H1 (cell line): Measurements from ENCODE around the gene ITGB5. TPM values are rescaled to one million over a fixed set of nuclear protein-coding genes. Genes with fewer than 3 reads are reported as not detected.

Experiments
- CTCF ChIA-PET: fragments of 300-600 bp; sonication (Branson Sonifier 250); formaldehyde crosslinking; loops from one replicate; lab custom pipeline; 2021; ENCODE audit not compliant: partially characterized antibody; lab: Charles Lee
- POLR2A ChIA-PET: fragments of 300-600 bp; sonication (Branson Sonifier 250); formaldehyde crosslinking; loops from one replicate; lab custom pipeline; 2021; ENCODE audit warnings: inconsistent platforms; ENCODE audit not compliant: partially characterized antibody; lab: Charles Lee
- DNase-seq, 2 experiments: peaks; one replicate each; pipeline versions ENCODE4 v3.0.0 to v3.0.0-alpha.2; 2010 to 2022; ENCODE audit warnings: low spot score in 2 of 2, low read depth in 1 of 2, mixed read lengths in 1 of 2
- FAIRE-seq: peaks from 2 replicates; lab custom pipeline; 2011; peaks lifted over from hg19 to GRCh38; lab: Jason Lieb, UNC
- H2AFZ ChIP-seq: 2 replicates; pipeline ENCODE4 v1.8.1; 2012; ENCODE audit warnings: low read length, inconsistent platforms
- H2AK5ac ChIP-seq: 2 replicates; pipeline ENCODE4 v1.6.1; 2013; ENCODE audit warnings: low read depth, low read length
- H2BK120ac ChIP-seq: replicated peaks from 2 replicates; pipeline ENCODE3; 2013; ENCODE audit warnings: low read depth, low read length, inconsistent platforms
- H2BK12ac ChIP-seq: 2 replicates; pipeline ENCODE4 v1.6.1; 2013; ENCODE audit warnings: low read depth, low read length
- H2BK15ac ChIP-seq: 2 replicates; pipeline ENCODE4 v1.6.1; 2013; ENCODE audit warnings: low read length
- H2BK20ac ChIP-seq: 2 replicates; pipeline ENCODE4 v1.6.1; 2013; ENCODE audit warnings: low read length
- H2BK5ac ChIP-seq: 2 replicates; pipeline ENCODE4 v1.6.1; 2013; ENCODE audit warnings: low read depth, low read length
- H3K14ac ChIP-seq: 2 replicates; pipeline ENCODE4 v1.6.1; 2013; ENCODE audit warnings: inconsistent platforms; ENCODE audit not compliant: insufficient read length
- H3K18ac ChIP-seq: 2 replicates; pipeline ENCODE4 v1.6.1; 2013; ENCODE audit warnings: low read length; ENCODE audit errors: extremely low read depth
- H3K23ac ChIP-seq: 2 replicates; pipeline ENCODE4 v1.6.1; 2013; ENCODE audit warnings: inconsistent platforms; ENCODE audit not compliant: insufficient read length
- H3K23me2 ChIP-seq: 2 replicates; pipeline ENCODE4 v1.6.1; 2013; ENCODE audit warnings: low read depth, low read length
- H3K27ac ChIP-seq: 2 replicates; pipeline ENCODE4 v1.6.1; 2011; ENCODE audit warnings: low read depth, low read length, inconsistent platforms
- H3K27me3 ChIP-seq, 4 experiments: replicated peaks in 1 of 4; 1 replicate in 1 of 4; 2 replicates in 3 of 4; pipeline versions ENCODE4 v1.6.1 to v1.8.1; 2011 to 2013; ENCODE audit warnings: low read length in 3 of 4, mild to moderate bottlenecking in 3 of 4, inconsistent platforms in 2 of 4, mixed read lengths in 2 of 4, moderate library complexity in 1 of 4; ENCODE audit not compliant: control insufficient read depth in 3 of 4, insufficient read depth in 3 of 4; ENCODE audit errors: extremely low read depth in 1 of 4
- H3K36me3 ChIP-seq, 4 experiments: 2 replicates each; pipeline versions ENCODE4 v1.6.1 to v1.8.1; 2011 to 2013; ENCODE audit warnings: mild to moderate bottlenecking in 4 of 4, low read length in 3 of 4, moderate library complexity in 2 of 4, control low read depth in 1 of 4, inconsistent platforms in 1 of 4; ENCODE audit not compliant: insufficient read depth in 4 of 4, control insufficient read depth in 2 of 4
- H3K4ac ChIP-seq: replicated peaks from 2 replicates; pipeline ENCODE3; 2013; ENCODE audit warnings: low read length, low read depth, mixed read lengths, inconsistent platforms; ENCODE audit not compliant: insufficient read length
- H3K4me1 ChIP-seq, 4 experiments: replicated peaks in 1 of 4; 1 replicate in 1 of 4; 2 replicates in 3 of 4; pipeline versions ENCODE4 v1.6.1 to v1.8.1; 2011 to 2013; ENCODE audit warnings: low read length in 3 of 4, inconsistent platforms in 2 of 4, mixed read lengths in 1 of 4; ENCODE audit not compliant: insufficient read depth in 4 of 4, control insufficient read depth in 3 of 4
- H3K4me2 ChIP-seq, 2 experiments: 2 replicates each; pipeline versions ENCODE4 v1.6.1 to v1.8.1; 2011 to 2013; ENCODE audit warnings: low read depth in 2 of 2, low read length in 2 of 2, control low read depth in 1 of 2, inconsistent platforms in 1 of 2, mild to moderate bottlenecking in 1 of 2; ENCODE audit not compliant: insufficient read depth in 1 of 2
- H3K4me3 ChIP-seq, 4 experiments: fragments of 200-600, 300-600 bp in 1 of 4; sonication (generic), shearing (Covaris generic), sonication (Bioruptor Twin) in 1 of 4; 2 replicates each; pipeline versions ENCODE4 v1.5.1 to v1.8.1; 2011 to 2016; ENCODE audit warnings: low read length in 4 of 4, low read depth in 3 of 4, control low read depth in 2 of 4, inconsistent platforms in 2 of 4, mild to moderate bottlenecking in 2 of 4, mixed read lengths in 1 of 4, moderate library complexity in 1 of 4; ENCODE audit not compliant: insufficient read depth in 2 of 4; ENCODE audit errors: extremely low read depth in 1 of 4
- H3K56ac ChIP-seq: replicated peaks from 2 replicates; pipeline ENCODE3; 2013; ENCODE audit warnings: low read depth, mild to moderate bottlenecking, mixed read lengths, low read length, inconsistent platforms; ENCODE audit not compliant: insufficient read length
- H3K79me1 ChIP-seq: 2 replicates; pipeline ENCODE4 v1.6.1; 2013; ENCODE audit warnings: low read depth, low read length, control low read depth
- H3K79me2 ChIP-seq, 2 experiments: 2 replicates each; pipeline versions ENCODE4 v1.6.1 to v1.8.1; 2012 to 2013; ENCODE audit warnings: low read length in 2 of 2, mild to moderate bottlenecking in 2 of 2, inconsistent platforms in 1 of 2; ENCODE audit not compliant: insufficient read depth in 2 of 2, control insufficient read depth in 1 of 2
- H3K9ac ChIP-seq, 4 experiments: replicated peaks in 1 of 4; 1 replicate in 1 of 4; 2 replicates in 3 of 4; pipeline versions ENCODE4 v1.6.1 to v1.8.1; 2011 to 2013; ENCODE audit warnings: low read depth in 3 of 4, low read length in 3 of 4, control low read depth in 2 of 4, mild to moderate bottlenecking in 2 of 4, moderate library complexity in 2 of 4, inconsistent platforms in 1 of 4; ENCODE audit errors: extremely low read depth in 1 of 4
- H3K9me3 ChIP-seq, 2 experiments: 2 replicates each; pipeline versions ENCODE4 v1.6.1 to v1.8.1; 2012 to 2013; ENCODE audit warnings: mild to moderate bottlenecking in 2 of 2, moderate library complexity in 2 of 2, control low read depth in 1 of 2, inconsistent platforms in 1 of 2, low read depth in 1 of 2, low read length in 1 of 2, mixed read lengths in 1 of 2; ENCODE audit not compliant: insufficient read depth in 2 of 2
- H4K20me1 ChIP-seq, 2 experiments: replicated peaks in 1 of 2; 2 replicates each; pipeline versions ENCODE3 to v1.8.1; 2011 to 2013; ENCODE audit warnings: inconsistent platforms in 2 of 2, low read length in 2 of 2, mild to moderate bottlenecking in 1 of 2; ENCODE audit not compliant: insufficient read depth in 2 of 2, control insufficient read depth in 1 of 2
- H4K5ac ChIP-seq: 2 replicates; pipeline ENCODE4 v1.6.1; 2013; ENCODE audit warnings: low read length, low read depth, mixed read lengths, inconsistent platforms; ENCODE audit not compliant: insufficient read length
- H4K8ac ChIP-seq: 2 replicates; pipeline ENCODE4 v1.8.0; 2013; ENCODE audit warnings: mild to moderate bottlenecking, moderate library complexity, low read length, inconsistent platforms; ENCODE audit not compliant: insufficient read depth; ENCODE audit errors: extremely low read depth
- H4K91ac ChIP-seq: replicated peaks from 2 replicates; pipeline ENCODE3; 2013; ENCODE audit warnings: low read length, mixed read lengths, inconsistent platforms; ENCODE audit not compliant: insufficient read length
- POLR2A ChIP-seq, 2 experiments: IDR thresholded peaks; 1 replicate in 1 of 2; 2 replicates in 1 of 2; pipeline ENCODE4 v1.6.1; 2011; ENCODE audit warnings: low read depth in 2 of 2, low read length in 2 of 2, mild to moderate bottlenecking in 2 of 2; ENCODE audit errors: control extremely low read depth in 1 of 2
- POLR2AphosphoS5 ChIP-seq: IDR thresholded peaks from 2 replicates; pipeline ENCODE4 v1.6.1; 2011; ENCODE audit warnings: low read depth, low read length
- RFX5 ChIP-seq: IDR thresholded peaks from 2 replicates; pipeline ENCODE4 v1.6.1; 2011; ENCODE audit warnings: low read depth, low read length, improper control_type of control experiment, borderline replicate concordance
- WGBS, 2 experiments: shearing (Covaris generic) in 1 of 2; methylation state at CpG; one replicate each; pipeline versions ENCODE4 v1.1.6 to v1.1.7; 2013 to 2015; ENCODE audit warnings: low lambda C conversion rate in 2 of 2, mixed read lengths in 2 of 2, inconsistent platforms in 1 of 2, low coverage in 1 of 2, missing lambda C conversion rate in 1 of 2; ENCODE audit not compliant: insufficient replicate concordance in 2 of 2, insufficient coverage in 1 of 2, insufficient read length in 1 of 2; ENCODE audit errors: extremely low coverage in 1 of 2, missing lambda C conversion rate in 1 of 2; 5-methylcytosine and 5-hydroxymethylcytosine counted together
- polyA plus RNA-seq, 7 experiments: library from polyadenylated mRNA; depleted of rRNA in 3 of 7; stranded (reverse) in 5 of 7; unstranded in 2 of 7; fragments of >200 nt in 5 of 7; fragments of 200-250 nt in 2 of 7; gene quantifications; 1 replicate in 5 of 7; 2 replicates in 1 of 7; 4 replicates in 1 of 7; pipeline versions ENCODE4 v1.2.1 to v1.2.3, GENCODE V29; 2011 to 2013; ENCODE audit warnings: missing spikeins in 2 of 7, mixed read lengths in 2 of 7
- total RNA-seq: library from RNA; stranded (reverse); fragmentation: NEBNext Ultra II Directional; extraction: Animal tissue kit (Norgen Biotek cat#: 25700); gene quantifications from 2 replicates; pipeline ENCODE4 v1.2.1, GENCODE V29; 2021

Gene ITGB5
- total and polyA plus RNA-seq, 2 of the 8 experiments (the other 6 are each of a cell fraction or from before 2014, with no cell fraction given): 101 to 268 TPM

GRCh38 chr3:124748560-124749198 lies 138.5 kb downstream of the ITGB5 start:
- H3K4me3 ChIP-seq: no peak overlapping the region
- H3K18ac ChIP-seq: no peak overlapping the region
- no peak overlapping the region for H2BK12ac ChIP-seq
- H2BK20ac ChIP-seq: no peak overlapping the region
- H3K4ac ChIP-seq: no peak overlapping the region
- H3K9me3 ChIP-seq: no peaks in the 10 kb centered on the region
- no peaks in the 10 kb centered on the region for H3K79me2 ChIP-seq
- H4K91ac ChIP-seq: no peak overlapping the region
- no peak overlapping the region for H3K23ac ChIP-seq
- H2AK5ac ChIP-seq: no peak overlapping the region
- H4K5ac ChIP-seq: no peak overlapping the region
- H3K56ac ChIP-seq: no peak overlapping the region
- peak overlapping the region; percentile 28 for H4K8ac ChIP-seq
- H3K27ac ChIP-seq: no peak overlapping the region
- no peak overlapping the region for H3K14ac ChIP-seq
- H2BK15ac ChIP-seq: no peak overlapping the region
- H2AFZ ChIP-seq: no peak overlapping the region
- no peak overlapping the region for H3K9ac ChIP-seq
- no peak for TF ChIP-seq RFX5
- TF ChIP-seq POLR2A (IDR thresholded peaks at IDR 0.05; ENCODE audit: control extremely low read depth in 1 of 2, low read depth in 2 of 2, low read length in 2 of 2): 0 out of 3 replicates have a peak, but pooled peaks of 1 of the 2 experiments have one; percentile 12
- peak; percentile 69 for TF ChIP-seq POLR2AphosphoS5
- H3K4me2 ChIP-seq: no peak overlapping the region
- DNase-seq (no peak), FAIRE-seq (no peak)
- POLR2A ChIA-PET: interaction anchor here (1.1 to 6.0 kb wide), 5 partner anchors 8 to 17 kb away, joined by 4 to 50 read pairs (median 11); partner anchors contain the start of gene UMPS
- no peak overlapping the region for H2BK120ac ChIP-seq
- H3K79me1 ChIP-seq: no peaks in the 10 kb centered on the region
- H3K23me2 ChIP-seq: no peaks in the 10 kb centered on the region
- peaks cover 8 to 34% (median 19%) of the 10 kb centered on the region in 4 experiments; a peak in 6 of 8 replicates for H3K36me3 ChIP-seq
- H3K4me1 ChIP-seq: peaks cover 0 to 3% (median 1%) of the 10 kb centered on the region in 4 experiments; a peak in 3 of 7 replicates
- H2BK5ac ChIP-seq: no peak overlapping the region
- no peaks in the 10 kb centered on the region for H3K27me3 ChIP-seq
- WGBS, 2 experiments: 91% methylated on average over 8 of the region's 8 CpGs; no CpG with 5 or more reads in 1 of the 2 experiments
- H4K20me1 ChIP-seq: no peaks in the 10 kb centered on the region
- CTCF ChIA-PET: interaction anchor here (0.8 to 1.0 kb wide), 2 partner anchors 9 to 12 kb away, joined by 4 read pairs; no protein-coding TSS in a partner anchor
